T-helper 1 cell treated with Interleukin-12 subunit alpha and Interleukin-12 subunit beta and Interleukin-4 antibody, amounts not matched to agents 30 μg/mL and 1 μg/mL, for 36 hours (primary cell): ENCODE data around the gene MACC1.
"Not testable (repeated sequence)": the region's sequence is repeated elsewhere in the genome, so short reads cannot be mapped to it uniquely, and the experiment has no call there.

Experiments used
- H3K27ac Mint-ChIP-seq: one replicate; pipeline ENCODE4 v1.8.0; 2021; ENCODE audit warnings: mild to moderate bottlenecking, mixed read lengths
- H3K27me3 Mint-ChIP-seq: one replicate; pipeline ENCODE4 v1.8.0; 2021; ENCODE audit warnings: low read depth, mixed read lengths
- H3K36me3 Mint-ChIP-seq: one replicate; pipeline ENCODE4 v1.8.0; 2021; ENCODE audit warnings: low read depth, mixed read lengths
- H3K4me1 Mint-ChIP-seq: one replicate; pipeline ENCODE4 v1.8.0; 2021; ENCODE audit warnings: low read depth, mixed read lengths
- H3K4me3 Mint-ChIP-seq: one replicate; pipeline ENCODE4 v1.8.0; 2021; ENCODE audit warnings: mild to moderate bottlenecking, moderate library complexity, mixed read lengths
- H3K9me3 Mint-ChIP-seq: one replicate; pipeline ENCODE4 v1.8.0; 2021; ENCODE audit warnings: mixed read lengths

The MACC1 gene

GRCh38 chr7:20189852-20190251 lies 27.3 kb downstream of the MACC1 start:
- Mint-ChIP-seq H3K4me3 (no peak overlapping the region), H3K27ac (no peak overlapping the region), H3K9me3 (no peaks in the 10 kb centered on the region), H3K4me1 (no peaks in the 10 kb centered on the region), H3K36me3 (no peaks in the 10 kb centered on the region), H3K27me3 (no peaks in the 10 kb centered on the region)

- Mint-ChIP-seq H3K4me3 (no peak overlapping the region), H3K27me3 (no peaks in the 10 kb centered on the region), H3K27ac (no peak overlapping the region), H3K36me3 (no peaks in the 10 kb centered on the region), H3K4me1 (no peaks in the 10 kb centered on the region), H3K9me3 (no peaks in the 10 kb centered on the region)
Measured at GRCh38 chr7:20188567-20188966, 28.6 kb downstream of the MACC1 start.

- H3K4me3 Mint-ChIP-seq, H3K27ac Mint-ChIP-seq, H3K36me3 Mint-ChIP-seq, H3K27me3 Mint-ChIP-seq, H3K4me1 Mint-ChIP-seq, H3K9me3 Mint-ChIP-seq: not testable (repeated sequence)
Measured at GRCh38 chr7:20187850-20188249, 29.3 kb downstream of the MACC1 start.

- Mint-ChIP-seq H3K36me3 (no peaks in the 10 kb centered on the region), H3K27me3 (no peaks in the 10 kb centered on the region), H3K9me3 (no peaks in the 10 kb centered on the region), H3K4me3 (no peak overlapping the region), H3K27ac (no peak overlapping the region), H3K4me1 (no peaks in the 10 kb centered on the region)
Measured at GRCh38 chr7:20185988-20186387, 31.2 kb downstream of the MACC1 start.

GRCh38 chr7:20183086-20183485 lies 34.1 kb downstream of the MACC1 start:
- no peaks in the 10 kb centered on the region for H3K9me3 Mint-ChIP-seq
- no peak overlapping the region for H3K4me3 Mint-ChIP-seq
- H3K36me3 Mint-ChIP-seq, result no peaks in the 10 kb centered on the region
- no peak overlapping the region for H3K27ac Mint-ChIP-seq
- no peaks in the 10 kb centered on the region for H3K4me1 Mint-ChIP-seq
- H3K27me3 Mint-ChIP-seq, result no peaks in the 10 kb centered on the region

- Mint-ChIP-seq H3K27ac (no peak overlapping the region), H3K36me3 (no peaks in the 10 kb centered on the region), H3K27me3 (no peaks in the 10 kb centered on the region), H3K4me1 (no peaks in the 10 kb centered on the region), H3K9me3 (no peaks in the 10 kb centered on the region), H3K4me3 (no peak overlapping the region)
Measured at GRCh38 chr7:20176578-20177242, 40.5 kb downstream of the MACC1 start.

GRCh38 chr7:20173828-20174227 lies 43.4 kb downstream of the MACC1 start:
- Mint-ChIP-seq H3K36me3 (no peaks in the 10 kb centered on the region), H3K27ac (no peak overlapping the region), H3K27me3 (no peaks in the 10 kb centered on the region), H3K4me1 (no peaks in the 10 kb centered on the region), H3K9me3 (no peaks in the 10 kb centered on the region), H3K4me3 (no peak overlapping the region)

GRCh38 chr7:20172736-20173334 lies 44.3 kb downstream of the MACC1 start:
- no peak overlapping the region for H3K4me3 Mint-ChIP-seq
- no peaks in the 10 kb centered on the region for H3K4me1 Mint-ChIP-seq
- no peaks in the 10 kb centered on the region for H3K9me3 Mint-ChIP-seq
- no peaks in the 10 kb centered on the region for H3K27me3 Mint-ChIP-seq
- H3K36me3 Mint-ChIP-seq, result no peaks in the 10 kb centered on the region
- H3K27ac Mint-ChIP-seq, result no peak overlapping the region

- no peak overlapping the region for H3K27ac Mint-ChIP-seq
- no peaks in the 10 kb centered on the region for H3K27me3 Mint-ChIP-seq
- no peaks in the 10 kb centered on the region for H3K36me3 Mint-ChIP-seq
- no peaks in the 10 kb centered on the region for H3K9me3 Mint-ChIP-seq
- no peak overlapping the region for H3K4me3 Mint-ChIP-seq
- no peaks in the 10 kb centered on the region for H3K4me1 Mint-ChIP-seq
Measured at GRCh38 chr7:20170633-20171032, 46.6 kb downstream of the MACC1 start.

GRCh38 chr7:20165146-20165510 lies 52.1 kb downstream of the MACC1 start:
- Mint-ChIP-seq H3K4me3 (no peak overlapping the region), H3K27ac (no peak overlapping the region), H3K4me1 (no peaks in the 10 kb centered on the region), H3K9me3 (no peaks in the 10 kb centered on the region), H3K36me3 (no peaks in the 10 kb centered on the region), H3K27me3 (no peaks in the 10 kb centered on the region)

GRCh38 chr7:20164425-20165145 lies 52.6 kb downstream of the MACC1 start:
- H3K36me3 Mint-ChIP-seq, result no peaks in the 10 kb centered on the region
- H3K27ac Mint-ChIP-seq, result no peak overlapping the region
- no peak overlapping the region for H3K4me3 Mint-ChIP-seq
- no peaks in the 10 kb centered on the region for H3K9me3 Mint-ChIP-seq
- no peaks in the 10 kb centered on the region for H3K27me3 Mint-ChIP-seq
- H3K4me1 Mint-ChIP-seq, result no peaks in the 10 kb centered on the region

GRCh38 chr7:20162665-20163064 lies 54.5 kb downstream of the MACC1 start:
- Mint-ChIP-seq H3K4me3 (no peak overlapping the region), H3K27ac (no peak overlapping the region), H3K36me3 (no peaks in the 10 kb centered on the region), H3K27me3 (no peaks in the 10 kb centered on the region), H3K4me1 (no peaks in the 10 kb centered on the region), H3K9me3 (no peaks in the 10 kb centered on the region)

- Mint-ChIP-seq H3K4me3 (no peak overlapping the region), H3K36me3 (no peaks in the 10 kb centered on the region), H3K27ac (no peak overlapping the region), H3K9me3 (no peaks in the 10 kb centered on the region), H3K4me1 (no peaks in the 10 kb centered on the region), H3K27me3 (no peaks in the 10 kb centered on the region)
Measured at GRCh38 chr7:20159226-20159747, 57.9 kb downstream of the MACC1 start.

- no peaks in the 10 kb centered on the region for H3K9me3 Mint-ChIP-seq
- H3K36me3 Mint-ChIP-seq, result no peaks in the 10 kb centered on the region
- no peaks in the 10 kb centered on the region for H3K27me3 Mint-ChIP-seq
- H3K4me1 Mint-ChIP-seq, result no peaks in the 10 kb centered on the region
- H3K27ac Mint-ChIP-seq, result no peak overlapping the region
- H3K4me3 Mint-ChIP-seq, result no peak overlapping the region
Measured at GRCh38 chr7:20158684-20159083, 58.5 kb downstream of the MACC1 start.

GRCh38 chr7:20157456-20157855 lies 59.7 kb downstream of the MACC1 start:
- H3K27ac Mint-ChIP-seq, result no peak overlapping the region

More at GRCh38 chr7:20157456-20157855, 59.7 kb downstream of the MACC1 start:
- Mint-ChIP-seq H3K36me3 (no peaks in the 10 kb centered on the region), H3K4me1 (no peaks in the 10 kb centered on the region), H3K9me3 (no peaks in the 10 kb centered on the region), H3K4me3 (no peak overlapping the region), H3K27me3 (no peaks in the 10 kb centered on the region)
